NCI-H2171 treated with DMSO at 0.1 percent for 48 hours (cell line): ENCODE results near the gene CDH12.
"Not testable (repeated sequence)": the region's sequence is repeated elsewhere in the genome, so short reads cannot be mapped to it uniquely, and the experiment has no call there.

Source experiments
- DNase-seq: peaks from one replicate; lab custom pipeline; 2025; lab: John Stamatoyannopoulos, UW

The CDH12 gene

DNA sequence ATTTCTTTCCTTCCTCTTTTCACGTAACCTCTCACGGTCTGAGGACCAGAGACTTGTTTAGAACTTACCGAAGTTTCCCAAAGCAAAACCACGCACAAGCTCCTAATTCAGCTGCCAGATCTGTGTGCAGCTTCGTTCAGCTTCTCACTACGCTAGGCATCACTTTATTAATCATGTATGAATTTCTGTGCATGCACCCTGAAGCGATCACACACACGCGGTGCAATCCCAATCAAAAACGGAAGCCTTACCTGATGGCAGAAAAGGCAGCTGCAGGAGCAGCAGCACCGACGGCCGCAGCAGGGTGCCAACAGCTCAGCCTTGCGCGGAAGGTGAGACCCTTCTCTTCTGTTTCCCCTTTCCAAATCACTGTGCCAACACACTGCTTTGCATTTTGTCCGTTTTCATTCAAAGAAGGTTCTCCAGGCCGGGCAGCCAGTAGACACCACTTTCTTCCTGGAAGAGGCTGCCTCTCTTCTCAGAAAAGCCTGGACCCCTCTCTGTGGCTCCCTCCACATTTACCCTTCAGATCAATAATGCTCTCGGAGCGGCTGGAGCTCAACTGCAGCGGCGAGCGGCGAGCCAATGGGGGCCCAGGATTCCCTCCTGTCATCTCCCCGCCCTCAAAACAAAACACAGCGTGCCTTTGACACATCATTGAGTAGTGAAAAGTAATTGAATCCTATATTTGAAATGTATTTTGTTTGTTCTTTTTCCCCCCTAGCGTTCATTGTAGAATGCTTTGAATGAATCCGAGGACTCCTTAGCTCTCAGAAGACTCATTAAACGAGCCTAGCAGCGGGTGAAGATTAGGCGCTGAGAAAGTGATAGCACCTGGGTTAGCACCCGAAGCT, at the start of gene CDH12:
TSS of gene CDH12 (minus strand) at position 538 of the 854 bp plus-strand sequence.
- peak; percentile 94 for DNase-seq

DNA sequence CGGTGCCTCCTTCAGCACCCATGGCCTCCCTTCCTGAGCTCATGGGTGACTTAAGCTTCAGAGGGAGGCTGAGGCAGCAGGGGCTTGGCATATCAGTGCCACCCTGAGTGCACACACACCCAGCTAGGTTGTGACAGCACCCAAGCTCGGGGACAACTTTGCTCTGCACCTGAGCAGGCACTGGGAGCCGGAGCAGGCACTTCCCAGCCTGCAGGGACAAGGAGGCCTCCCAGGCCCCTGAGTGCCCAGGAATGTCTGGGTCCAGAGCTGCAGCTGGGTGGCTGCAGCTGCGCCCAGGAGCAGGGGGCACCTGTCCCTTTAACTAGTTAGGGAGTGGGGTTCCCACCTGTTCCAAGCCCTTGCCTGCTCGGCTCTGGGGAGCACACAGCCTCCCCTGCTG, 48.7 kb upstream of the CDH12 start:
- no peak for DNase-seq

DNA sequence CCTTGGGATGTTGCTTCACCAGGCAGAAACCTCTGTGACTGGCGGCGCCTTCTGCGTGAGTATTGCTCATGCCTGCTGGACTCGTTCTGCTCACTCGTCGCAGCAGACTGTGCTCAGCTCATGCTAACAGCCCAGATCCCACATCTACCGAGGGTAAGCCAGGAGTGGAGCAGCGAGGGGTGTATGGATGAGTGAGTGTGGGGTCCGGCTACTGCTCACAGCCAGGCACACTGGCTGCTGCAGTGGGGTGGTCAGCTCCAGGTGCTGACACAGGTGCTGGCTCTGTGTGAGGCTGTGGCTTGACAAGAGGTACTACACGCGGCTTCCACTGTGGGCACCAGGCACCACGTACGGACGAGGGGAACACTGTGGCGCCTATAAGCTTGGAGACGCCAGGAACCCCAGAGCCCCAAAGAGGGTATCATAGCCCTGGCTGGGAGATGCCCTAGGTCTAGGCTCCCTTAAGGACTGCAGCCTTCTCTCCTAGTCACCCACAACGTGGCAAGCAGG, 47.7 kb upstream of the CDH12 start:
- DNase-seq: no peak

DNA sequence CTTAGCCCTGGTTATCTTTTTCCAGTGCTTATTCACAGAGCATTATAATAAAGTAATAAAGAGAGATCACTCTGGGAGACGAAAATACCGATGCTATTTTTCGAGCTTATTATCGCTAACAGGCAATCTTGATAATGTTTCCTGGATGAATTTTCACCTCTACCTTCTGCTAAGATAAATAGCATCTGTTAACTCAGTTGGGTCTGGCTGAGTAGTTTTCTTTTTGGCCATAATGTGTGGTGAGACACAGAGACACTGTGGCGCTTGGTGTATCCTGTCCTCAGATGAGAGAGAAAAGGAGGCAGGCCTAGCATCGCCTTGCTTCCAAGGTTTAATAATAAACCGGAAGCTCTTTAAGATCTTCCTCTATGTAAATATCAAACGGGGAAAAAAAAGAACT, 46.2 kb upstream of the CDH12 start:
- DNase-seq: no peak

DNA sequence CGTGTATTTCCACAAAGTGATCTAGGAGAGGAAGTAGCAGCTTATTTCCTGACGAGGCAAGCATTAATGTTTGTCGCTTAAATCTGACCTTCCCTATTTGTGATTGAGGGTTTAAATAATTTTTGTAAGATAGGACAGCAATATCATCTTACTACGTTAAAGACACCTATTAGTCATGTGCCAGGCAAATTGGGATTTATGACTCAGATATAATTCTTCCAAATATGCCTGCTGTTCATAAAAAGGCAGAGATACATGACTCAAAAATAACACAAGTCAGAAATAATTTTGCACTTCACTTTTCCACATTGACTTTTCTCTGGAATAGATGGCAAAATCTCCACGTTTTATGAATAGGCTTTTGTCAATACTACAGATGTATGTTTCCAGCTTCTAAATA, 43.0 kb upstream of the CDH12 start:
- no peak for DNase-seq

DNA sequence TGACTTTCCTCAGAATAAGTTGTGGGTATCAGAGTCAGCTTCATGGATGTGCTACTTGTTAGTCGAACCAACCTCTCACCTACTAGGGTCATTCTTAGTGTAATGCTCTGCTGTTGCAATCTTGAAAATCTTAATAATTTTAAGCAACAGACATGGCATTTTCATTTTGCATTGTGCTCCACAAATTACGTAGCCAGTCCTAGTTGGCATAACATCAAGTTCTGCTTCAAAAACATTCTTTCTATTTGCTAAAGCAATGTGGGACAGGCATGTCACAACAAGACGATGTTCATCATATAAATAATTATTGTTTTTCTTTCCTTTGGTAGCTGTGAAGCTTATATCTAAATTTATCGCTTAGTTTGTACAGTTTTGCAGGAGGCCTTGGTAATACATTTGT, 39.3 kb upstream of the CDH12 start:
- DNase-seq: no peak

DNA sequence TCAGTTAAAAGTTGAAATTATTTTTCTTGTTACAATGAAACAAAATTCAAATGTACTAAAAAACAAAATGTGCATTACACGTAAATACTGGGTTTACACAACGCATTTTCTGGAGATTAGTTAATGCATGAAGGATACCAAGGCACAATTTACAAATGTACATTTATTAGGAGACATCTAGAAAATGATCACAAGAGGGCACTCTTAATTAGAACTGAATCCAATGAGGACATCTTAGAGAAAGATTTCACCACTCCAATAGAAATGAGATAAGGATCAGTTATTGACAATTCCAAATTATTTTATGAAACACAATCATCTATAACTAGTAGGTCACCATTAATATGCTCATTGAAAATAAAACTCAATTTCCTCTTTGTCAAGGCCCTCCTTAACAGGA, 36.6 kb upstream of the CDH12 start:
- peak; percentile 64 for DNase-seq

DNA sequence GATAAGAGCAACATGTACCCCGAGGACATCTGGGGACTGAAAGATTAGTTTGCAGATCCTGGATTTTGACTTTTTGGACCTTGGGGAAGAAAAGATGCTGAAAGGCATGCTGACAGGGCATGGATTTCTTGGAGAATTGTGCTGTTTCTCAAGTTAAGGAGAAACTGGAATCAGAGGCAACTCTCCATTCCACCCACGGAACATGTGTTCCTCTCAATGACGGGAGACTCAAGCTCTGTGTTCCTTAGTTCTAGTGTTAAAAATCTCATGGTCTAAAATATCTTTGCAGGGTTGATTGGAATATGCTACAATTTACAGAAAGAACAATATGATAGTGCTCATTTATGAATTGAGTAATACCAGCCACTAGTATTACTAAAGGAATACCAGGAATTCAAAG, 34.4 kb upstream of the CDH12 start:
- no peak for DNase-seq

DNA sequence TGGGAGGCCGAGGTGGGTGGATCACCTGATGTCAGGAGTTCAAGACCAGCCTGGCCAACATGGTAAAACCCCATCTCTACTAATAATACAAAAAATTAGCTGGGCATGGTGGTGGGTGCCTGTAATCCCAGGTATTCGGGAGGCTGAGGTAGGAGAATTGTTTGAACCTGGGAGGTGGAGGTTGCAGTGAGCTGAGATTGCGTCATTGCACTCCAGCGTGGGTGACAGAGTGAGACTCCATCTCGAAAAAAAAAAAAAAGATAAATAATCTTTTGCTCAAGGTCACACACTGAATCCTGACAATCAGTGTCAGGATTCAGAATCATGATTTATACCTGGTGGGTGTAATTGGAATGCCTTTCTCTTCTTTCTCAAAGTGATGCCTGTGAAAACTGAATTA, 5.8 kb upstream of the CDH12 start:
- DNase-seq: not testable (repeated sequence)

DNA sequence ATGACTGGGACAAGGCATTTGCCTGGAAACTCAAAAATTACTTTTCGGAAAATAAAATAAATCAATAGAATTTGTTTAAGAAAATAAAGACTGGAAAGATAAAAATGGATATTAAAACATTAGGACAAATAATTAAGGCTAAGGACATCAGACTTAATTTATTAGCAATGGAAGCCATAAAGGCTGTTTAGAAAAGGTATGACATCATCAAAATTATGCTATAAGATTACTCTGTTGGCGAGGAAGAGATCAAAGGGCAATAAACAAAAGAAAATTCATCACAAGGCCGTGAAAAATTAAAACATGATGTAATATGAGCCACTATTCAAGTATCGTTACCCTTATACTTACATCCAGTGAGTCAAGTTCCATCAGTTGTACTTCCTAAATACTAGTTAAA, 2.7 kb upstream of the CDH12 start:
- DNase-seq: no peak

DNA sequence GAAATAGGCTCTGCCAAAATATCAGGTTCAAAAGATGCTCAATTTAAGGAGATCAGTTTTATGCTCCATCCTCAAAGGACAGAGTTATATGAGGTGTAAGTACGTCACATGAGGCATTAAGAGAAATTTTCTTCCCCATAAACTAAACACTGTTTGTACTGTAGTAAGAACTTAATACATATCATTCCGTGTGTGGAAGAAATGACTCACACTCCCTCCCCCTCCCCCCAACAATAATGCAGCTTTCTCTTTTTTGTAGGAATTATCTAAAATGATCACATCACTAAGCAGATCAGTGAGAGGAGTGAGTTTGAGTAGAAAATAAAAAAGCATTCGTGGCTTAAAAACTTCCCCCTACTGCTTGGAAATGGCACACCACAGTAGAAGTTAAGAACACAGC, 2.2 kb downstream of the CDH12 start:
- peak; percentile 26 for DNase-seq

DNA sequence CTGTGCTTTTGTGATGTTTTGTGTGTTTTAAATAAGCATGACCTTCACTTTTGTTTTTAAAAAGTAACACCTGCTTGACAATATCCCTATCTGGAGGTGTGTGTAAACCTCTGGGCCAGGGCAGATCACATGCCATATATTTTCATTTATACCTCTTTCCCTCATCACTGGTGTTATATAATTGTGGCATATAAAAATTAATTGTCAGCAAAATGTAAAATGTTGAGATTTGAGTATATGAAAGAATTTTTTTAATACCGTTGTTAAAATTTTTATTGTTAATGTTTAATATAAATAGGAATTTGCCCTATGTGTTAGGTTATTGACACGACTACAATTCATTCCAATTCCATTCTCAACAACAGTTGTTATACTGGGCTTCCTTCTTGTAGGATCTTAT, 6.5 kb downstream of the CDH12 start:
- DNase-seq: no peak

DNA sequence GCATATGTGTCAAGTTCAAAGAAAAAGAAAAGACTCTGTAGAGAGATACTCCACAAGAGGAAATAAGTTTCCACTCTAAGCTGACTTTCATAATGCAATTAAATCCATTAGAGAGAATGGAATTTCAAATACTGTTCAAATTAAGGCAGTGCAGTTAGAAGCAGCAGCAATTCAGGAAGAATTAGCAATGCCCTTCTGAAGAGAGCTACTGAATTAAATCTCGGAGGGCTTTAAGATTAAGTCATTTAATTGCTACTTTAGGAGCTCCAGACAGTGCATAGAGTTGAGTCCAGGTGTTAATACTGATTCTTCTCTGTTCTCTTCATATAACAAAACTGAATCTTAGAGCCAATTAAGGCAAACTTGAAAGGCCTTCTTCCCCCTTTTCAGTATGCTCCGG, 8.5 kb downstream of the CDH12 start:
- no peak for DNase-seq

DNA sequence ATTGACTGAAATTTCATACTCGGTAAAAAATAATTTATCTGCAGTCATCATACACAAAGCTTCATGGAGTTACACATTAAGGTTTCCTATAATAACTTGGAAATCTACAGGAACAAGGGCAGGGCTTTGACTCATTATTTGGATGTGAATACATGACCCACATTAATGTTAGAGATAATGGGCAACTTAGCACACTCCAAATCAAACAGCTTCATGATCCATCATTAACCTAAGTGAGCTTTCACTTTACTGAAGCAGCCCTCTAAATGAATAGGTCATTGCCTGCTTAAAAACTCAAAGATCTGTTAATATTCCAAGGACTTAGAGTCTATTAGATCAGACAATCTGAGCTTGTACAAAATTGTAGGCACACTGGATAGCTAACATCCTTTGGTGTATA, 9.0 kb downstream of the CDH12 start:
- no peak for DNase-seq

DNA sequence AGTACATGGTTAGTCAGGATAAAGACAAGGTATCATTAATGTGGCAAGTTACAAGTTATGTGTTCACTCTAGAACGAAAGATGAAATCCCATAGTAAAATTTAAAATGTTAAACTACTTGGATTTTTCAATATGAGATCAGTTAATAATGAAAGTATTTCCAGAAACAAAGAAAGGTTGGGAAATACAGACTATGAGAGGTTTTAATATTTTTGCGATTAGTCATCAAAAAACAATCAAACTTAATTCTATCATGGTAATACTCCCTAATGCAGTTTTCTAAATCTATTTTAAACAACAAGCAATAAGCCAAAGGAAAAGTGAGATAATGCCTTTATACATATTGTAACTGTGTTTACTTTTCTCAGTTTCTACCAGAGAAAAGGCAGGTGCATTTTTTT, 10.6 kb downstream of the CDH12 start:
- DNase-seq: no peak

DNA sequence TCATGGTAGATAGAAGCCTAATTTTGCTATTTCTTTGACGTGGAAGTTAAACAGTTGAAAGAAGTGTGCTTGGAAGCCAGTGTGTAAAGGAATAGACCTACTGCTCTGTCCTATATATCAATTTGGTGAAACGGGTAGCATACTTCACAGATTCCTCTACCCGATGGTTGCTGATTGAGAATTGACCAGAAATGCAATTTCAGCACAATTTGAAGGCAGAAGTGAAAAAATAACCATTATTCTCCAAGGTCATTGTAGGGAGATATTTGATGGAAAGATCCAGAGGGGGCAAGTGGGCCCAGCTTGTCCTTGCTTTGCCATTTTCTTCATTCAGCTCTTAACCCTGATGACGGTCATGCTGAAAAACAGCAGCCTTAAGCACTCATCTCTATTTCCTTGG, 15.3 kb downstream of the CDH12 start:
- DNase-seq: no peak

DNA sequence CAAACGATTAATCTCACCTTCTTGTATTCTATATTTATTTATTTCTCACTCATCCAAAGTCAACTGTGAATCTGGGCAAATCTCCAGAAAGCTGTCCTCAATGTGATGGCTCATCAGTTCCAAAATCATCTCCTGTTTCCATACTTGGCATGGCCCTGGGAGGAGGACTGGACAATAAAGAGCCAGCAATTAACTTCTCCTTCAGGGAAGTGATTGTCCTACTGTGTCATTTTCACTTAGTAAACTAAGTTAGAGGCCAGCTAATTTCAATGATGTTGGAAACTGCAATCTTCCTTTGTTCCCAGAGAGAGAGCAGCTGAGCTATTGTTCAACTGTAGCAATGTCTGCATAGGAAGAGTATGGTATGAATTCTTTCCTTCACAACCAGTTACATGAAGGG, 17.5 kb downstream of the CDH12 start:
- DNase-seq: peak; percentile 75

DNA sequence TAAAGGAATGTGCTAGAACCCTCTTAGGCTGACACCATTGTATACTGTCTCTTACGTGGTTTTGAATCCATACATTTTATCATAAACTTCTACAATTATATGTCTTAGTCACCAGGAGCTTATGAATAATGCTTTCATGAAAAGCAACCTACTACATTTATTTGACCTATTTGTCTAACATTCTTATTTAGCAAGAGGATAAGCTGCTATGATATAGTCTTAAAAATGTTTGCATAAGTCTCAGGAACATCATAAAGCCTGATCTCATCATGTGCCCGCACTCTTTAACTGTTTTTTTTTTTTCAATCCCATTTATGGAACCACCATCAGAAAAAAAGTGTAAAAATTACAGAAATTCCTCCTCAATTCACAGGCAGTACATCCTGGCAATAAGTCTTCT, 59.7 kb downstream of the CDH12 start:
- DNase-seq: no peak

DNA sequence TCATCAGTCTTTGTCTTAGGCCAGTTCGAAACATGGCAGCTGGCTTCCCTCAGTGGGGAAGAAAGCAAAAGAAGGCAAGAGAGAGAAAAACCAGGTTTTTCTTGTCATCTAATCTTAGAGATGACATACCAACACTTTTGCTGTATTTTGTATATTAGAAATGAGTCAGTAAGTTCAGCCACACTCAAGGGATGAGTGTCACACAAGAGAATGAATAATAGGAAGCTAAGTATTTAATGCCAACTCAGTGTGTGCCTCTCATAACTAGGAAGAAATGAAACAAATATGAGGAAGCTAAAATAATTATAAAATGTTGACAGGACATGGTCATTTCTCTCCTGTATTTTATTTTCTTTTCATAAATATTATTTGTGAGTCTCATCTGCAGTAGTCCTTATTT, 65.3 kb downstream of the CDH12 start:
- no peak for DNase-seq

DNA sequence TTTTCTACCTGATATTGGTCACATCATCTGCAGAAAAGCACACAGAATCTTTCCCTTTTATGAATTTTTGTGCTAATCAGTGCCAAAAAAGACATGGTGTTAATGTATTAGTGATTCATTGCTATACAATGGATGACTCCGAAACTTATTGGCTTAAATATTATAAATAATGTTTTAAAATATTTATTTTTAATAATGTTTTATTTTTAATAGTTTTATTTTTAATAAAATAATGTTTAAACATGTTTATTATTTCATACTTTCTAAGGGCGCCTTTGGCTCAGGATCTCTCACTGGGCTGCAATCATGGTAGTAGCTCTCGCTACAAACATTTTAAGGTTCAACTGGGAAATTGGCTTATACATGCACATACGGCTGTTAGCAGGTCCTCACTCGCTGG, 65.7 kb downstream of the CDH12 start:
- no peak for DNase-seq

DNA sequence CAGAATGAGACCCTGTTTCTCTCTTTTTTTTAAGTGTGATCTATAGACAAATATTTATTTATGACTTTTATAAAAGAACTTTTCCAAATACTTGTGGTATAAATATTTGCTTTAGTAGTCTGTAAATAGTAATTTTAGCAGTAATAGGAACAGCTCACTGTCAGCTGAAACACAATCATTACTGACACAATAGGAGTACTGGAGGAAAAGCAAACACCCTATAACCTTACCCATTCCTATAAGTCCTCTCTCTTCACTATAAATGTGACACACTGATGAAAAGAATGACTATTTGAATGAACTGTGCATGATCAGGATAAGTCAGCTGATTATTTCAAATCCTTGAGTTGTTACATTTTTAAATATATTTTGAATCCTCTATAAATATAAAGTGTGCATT, 72.4 kb downstream of the CDH12 start:
- no peak for DNase-seq

DNA sequence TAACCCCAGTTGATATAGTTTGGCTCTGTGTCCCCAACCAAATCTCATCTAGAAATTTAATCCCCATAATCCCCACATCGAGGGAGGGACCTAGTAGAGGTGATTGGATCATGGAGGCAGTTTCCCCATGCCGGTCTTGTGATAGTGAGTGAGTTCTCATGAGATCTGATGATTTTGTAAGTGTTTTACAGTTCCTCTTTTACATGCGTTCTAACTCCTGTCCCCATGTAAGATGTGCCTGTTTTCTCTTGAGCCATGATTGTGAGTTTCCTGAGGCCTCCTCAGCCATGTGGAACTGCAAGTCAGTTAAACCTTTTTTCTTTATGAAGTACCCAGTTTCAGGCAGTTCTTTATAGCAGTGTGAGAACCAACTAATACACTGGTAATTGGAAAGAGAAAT, 73.6 kb downstream of the CDH12 start:
- no peak for DNase-seq

DNA sequence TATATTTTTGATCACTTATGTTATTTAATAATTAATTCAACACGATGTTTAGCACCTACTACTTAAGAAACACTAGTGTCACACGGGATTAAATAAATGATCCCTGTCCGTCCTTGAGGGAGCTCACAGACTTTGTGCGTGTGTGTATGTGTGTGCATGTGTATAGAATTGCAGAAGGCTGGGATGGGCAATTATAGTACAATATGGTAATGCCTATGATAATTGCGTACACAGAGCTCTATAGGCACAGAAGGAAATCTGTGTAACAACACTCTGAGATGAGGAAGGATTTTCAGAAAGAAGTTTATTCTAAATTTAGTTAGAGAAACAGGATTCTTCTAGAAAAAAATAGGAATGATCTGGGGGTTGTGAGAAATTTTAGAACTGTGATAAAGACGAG, 76.9 kb downstream of the CDH12 start:
- DNase-seq: no peak

DNA sequence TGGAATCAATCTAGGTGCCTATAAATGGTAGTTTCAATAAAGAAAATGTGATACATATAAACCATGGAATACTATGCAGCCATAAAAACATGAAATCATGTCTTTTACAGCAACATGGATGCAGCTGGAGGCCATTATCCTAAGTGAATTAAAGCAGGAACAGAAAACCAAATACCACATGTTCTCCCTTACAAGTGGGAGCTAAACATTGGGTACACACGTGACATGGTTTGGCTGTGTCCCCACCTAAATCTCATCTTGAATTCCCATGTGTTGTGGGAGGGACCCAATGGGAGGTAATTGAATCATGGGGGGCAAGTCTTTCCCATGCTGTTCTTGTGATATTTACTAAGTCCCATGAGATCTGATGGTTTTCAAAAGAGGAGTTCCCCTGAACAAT, 78.9 kb downstream of the CDH12 start:
- not testable (repeated sequence) for DNase-seq
